GM10847 (cell line): ENCODE data around the gene KCNC3.

Source experiments
- POLR2A ChIP-seq: IDR thresholded peaks from 2 replicates; pipeline ENCODE4 v1.6.1; 2011; ENCODE audit not compliant: insufficient read length; ENCODE audit errors: extremely low read depth

Gene KCNC3

GRCh38 chr19:50332244-50333038 is 3.3 kb upstream of the KCNC3 start:
- no peak for TF ChIP-seq POLR2A

GRCh38 chr19:50331994-50332243 is 2.7 kb upstream of the KCNC3 start:
- TF ChIP-seq POLR2A = no peak

- TF ChIP-seq POLR2A = no peak
Measured at GRCh38 chr19:50331221-50331993, 2.2 kb upstream of the KCNC3 start.

GRCh38 chr19:50330365-50331078 is 1.3 kb upstream of the KCNC3 start:
- peak; percentile 29 for TF ChIP-seq POLR2A

GRCh38 chr19:50328873-50329145 is 368 bp downstream of the KCNC3 start:
- TF ChIP-seq POLR2A = no peak

- TF ChIP-seq POLR2A = no peak
Measured at GRCh38 chr19:50328224-50328872, 829 bp downstream of the KCNC3 start.

GRCh38 chr19:50327461-50328223 is 1.5 kb downstream of the KCNC3 start:
- TF ChIP-seq POLR2A = no peak

- no peak for TF ChIP-seq POLR2A
Measured at GRCh38 chr19:50327013-50327412, 2.2 kb downstream of the KCNC3 start.

GRCh38 chr19:50326101-50326664 is 3.0 kb downstream of the KCNC3 start:
- no peak for TF ChIP-seq POLR2A

GRCh38 chr19:50325310-50326100 is 3.7 kb downstream of the KCNC3 start:
- TF ChIP-seq POLR2A = no peak

- no peak for TF ChIP-seq POLR2A
Measured at GRCh38 chr19:50324331-50324730, 4.8 kb downstream of the KCNC3 start.

GRCh38 chr19:50323782-50324133 is 5.4 kb downstream of the KCNC3 start:
- no peak for TF ChIP-seq POLR2A

GRCh38 chr19:50322931-50323781 is 6.0 kb downstream of the KCNC3 start:
- TF ChIP-seq POLR2A = no peak
